Astrocyte of the cerebellum (primary cell): ENCODE data around the gene IL17RB.

ENCODE experiments used
- DNase-seq: peaks from one replicate; pipeline ENCODE4 v3.0.0-alpha.2; 2011; ENCODE audit warnings: low read depth
- H3K4me3 ChIP-seq: 2 replicates; pipeline ENCODE4 v1.5.1; 2011; ENCODE audit warnings: mild to moderate bottlenecking, low read depth, low read length, moderate library complexity
- in situ Hi-C: cut with HindIII; loops from 2 replicates; pipeline ENCODE4 v1.10.0; 2017; ENCODE audit warnings: low sequenced_read_pairs
- TF ChIP-seq, protein P1 (sequence below): IDR thresholded peaks from 2 replicates; pipeline ENCODE4 v1.5.1; 2012; ENCODE audit warnings: low read length, low read depth, moderate library complexity, mild to moderate bottlenecking; ENCODE audit errors: missing control alignments

IL17RB gene

DNA sequence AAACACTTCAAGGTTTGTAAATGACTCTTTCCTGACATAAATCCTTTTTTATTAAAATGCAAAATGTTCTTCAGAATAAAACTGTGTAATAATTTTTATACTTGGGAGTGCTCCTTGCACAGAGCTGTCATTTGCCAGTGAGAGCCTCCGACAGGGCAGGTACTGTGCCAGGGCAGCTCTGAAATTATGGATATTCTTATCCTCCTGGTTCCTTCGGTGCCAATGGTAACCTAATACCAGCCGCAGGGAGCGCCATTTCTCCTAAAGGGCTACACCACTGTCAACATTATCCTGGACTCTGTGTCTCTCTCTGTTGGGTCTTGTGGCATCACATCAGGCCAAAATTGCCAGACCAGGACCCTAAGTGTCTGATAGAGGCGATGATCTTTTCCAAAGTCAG is 33.1 kb upstream of the IL17RB start:
- no peak overlapping the region for H3K4me3 ChIP-seq
- no peak for DNase-seq
- TF ChIP-seq, protein P1, sequence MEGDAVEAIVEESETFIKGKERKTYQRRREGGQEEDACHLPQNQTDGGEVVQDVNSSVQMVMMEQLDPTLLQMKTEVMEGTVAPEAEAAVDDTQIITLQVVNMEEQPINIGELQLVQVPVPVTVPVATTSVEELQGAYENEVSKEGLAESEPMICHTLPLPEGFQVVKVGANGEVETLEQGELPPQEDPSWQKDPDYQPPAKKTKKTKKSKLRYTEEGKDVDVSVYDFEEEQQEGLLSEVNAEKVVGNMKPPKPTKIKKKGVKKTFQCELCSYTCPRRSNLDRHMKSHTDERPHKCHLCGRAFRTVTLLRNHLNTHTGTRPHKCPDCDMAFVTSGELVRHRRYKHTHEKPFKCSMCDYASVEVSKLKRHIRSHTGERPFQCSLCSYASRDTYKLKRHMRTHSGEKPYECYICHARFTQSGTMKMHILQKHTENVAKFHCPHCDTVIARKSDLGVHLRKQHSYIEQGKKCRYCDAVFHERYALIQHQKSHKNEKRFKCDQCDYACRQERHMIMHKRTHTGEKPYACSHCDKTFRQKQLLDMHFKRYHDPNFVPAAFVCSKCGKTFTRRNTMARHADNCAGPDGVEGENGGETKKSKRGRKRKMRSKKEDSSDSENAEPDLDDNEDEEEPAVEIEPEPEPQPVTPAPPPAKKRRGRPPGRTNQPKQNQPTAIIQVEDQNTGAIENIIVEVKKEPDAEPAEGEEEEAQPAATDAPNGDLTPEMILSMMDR = no peak
- in situ Hi-C loops = no loop called here

DNA sequence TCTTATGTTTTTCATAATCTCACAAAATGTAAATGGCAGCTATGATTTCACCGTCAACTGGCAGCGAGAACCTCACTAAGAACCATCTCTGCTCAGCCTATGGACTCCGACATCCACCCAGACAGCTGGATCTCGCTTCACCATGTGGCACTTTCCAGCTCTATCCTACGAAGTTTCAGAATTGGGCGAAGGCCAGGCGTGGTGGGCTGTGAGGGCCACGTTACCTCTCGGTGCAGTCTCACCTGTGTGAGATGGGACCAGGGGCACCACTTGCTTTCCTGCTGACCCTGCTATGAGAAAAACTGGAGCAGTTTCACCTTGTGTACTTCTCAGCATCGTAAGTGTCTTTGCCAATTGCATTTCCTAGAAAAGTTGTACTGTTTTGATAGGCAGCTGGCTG is 32.5 kb upstream of the IL17RB start:
- in situ Hi-C loops = no loop called here
- no peak for DNase-seq
- TF ChIP-seq, protein P1 = no peak
- no peak overlapping the region for H3K4me3 ChIP-seq

DNA sequence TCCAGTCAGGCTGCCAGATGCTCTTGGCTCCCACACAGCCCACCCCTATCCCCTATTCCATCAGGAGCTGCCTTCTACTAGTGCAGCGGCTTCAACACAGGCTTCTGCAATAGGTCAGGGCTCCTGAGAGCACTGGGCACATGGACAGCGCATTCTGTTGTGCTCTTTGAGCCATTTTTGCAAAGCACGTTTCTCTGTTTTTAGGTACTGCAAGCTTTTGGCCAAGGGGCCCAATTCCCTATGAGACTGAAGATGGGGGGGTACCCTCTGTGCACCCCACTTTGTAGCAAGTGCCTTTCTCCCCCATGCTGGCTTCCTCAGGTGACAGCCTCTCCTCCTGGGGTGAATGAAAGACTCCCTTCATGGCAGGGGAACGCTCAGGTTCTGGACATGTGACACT is 31.3 kb upstream of the IL17RB start:
- DNase-seq = no peak
- in situ Hi-C loops = no loop called here
- TF ChIP-seq, protein P1 = no peak
- H3K4me3 ChIP-seq = no peak overlapping the region

DNA sequence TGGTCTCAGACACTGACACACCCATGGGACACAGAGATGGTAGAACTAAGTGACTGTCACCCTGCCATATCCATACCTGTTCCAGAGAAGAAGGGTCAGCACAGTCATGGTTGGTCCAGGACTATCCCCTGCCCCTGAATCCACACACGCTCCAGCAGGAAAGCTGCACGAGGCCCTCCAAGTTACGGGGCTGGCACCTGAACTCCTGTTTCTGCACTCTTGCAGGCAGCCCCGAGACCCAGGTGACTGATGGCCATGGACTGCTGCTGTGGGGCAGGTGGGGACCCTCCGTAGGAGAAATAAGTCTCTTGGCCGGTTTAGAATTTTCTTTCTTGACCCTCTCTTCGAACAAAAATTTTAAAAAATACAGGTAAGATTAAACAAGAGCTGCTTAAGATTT is 30.7 kb upstream of the IL17RB start:
- TF ChIP-seq, protein P1 = no peak
- no peak for DNase-seq
- no peak overlapping the region for H3K4me3 ChIP-seq
- in situ Hi-C loops = no loop called here

DNA sequence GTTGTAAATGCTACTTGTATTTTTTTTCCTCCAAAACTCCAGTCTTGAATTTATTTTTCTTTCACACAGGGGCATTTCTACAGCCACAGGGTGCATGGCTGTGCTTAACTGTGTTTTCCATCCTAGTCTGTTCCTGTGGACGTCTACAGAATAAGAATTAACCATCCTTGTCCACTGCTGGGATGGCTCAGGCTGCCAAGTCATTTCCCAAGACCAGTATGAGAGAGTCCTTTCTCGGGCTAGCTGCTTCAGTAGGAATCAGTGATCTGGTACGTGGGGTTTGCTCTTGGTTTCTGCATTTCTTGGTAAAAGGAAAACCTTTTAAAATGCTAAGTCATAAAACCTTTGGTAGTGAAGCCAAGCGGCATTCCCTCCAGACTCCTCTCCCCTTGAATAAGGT is 29.9 kb upstream of the IL17RB start:
- no peak overlapping the region for H3K4me3 ChIP-seq
- TF ChIP-seq, protein P1 = no peak
- no peak for DNase-seq
- in situ Hi-C loops = no loop called here

DNA sequence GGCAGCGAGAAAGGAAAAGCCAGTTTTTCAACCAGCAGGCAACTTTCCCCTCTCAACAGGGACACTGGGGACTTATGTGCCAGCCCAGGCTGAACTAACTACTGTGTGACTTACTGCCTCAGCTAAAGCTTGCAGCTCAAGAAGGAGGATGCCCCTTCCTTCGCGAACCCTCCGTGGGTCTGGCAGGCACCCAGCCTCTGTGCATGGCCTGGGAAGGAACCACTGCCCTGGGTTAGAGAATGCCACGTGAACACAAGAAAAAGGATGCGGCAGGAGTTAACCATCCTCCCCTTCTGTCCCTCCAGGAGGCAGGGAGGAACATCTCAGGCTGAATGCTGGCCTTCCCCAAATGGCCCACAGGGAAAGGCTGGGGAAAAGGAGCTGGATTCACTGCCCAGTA is 29.2 kb upstream of the IL17RB start:
- no peak for DNase-seq
- TF ChIP-seq, protein P1 = no peak
- no peak overlapping the region for H3K4me3 ChIP-seq
- in situ Hi-C loops = no loop called here

DNA sequence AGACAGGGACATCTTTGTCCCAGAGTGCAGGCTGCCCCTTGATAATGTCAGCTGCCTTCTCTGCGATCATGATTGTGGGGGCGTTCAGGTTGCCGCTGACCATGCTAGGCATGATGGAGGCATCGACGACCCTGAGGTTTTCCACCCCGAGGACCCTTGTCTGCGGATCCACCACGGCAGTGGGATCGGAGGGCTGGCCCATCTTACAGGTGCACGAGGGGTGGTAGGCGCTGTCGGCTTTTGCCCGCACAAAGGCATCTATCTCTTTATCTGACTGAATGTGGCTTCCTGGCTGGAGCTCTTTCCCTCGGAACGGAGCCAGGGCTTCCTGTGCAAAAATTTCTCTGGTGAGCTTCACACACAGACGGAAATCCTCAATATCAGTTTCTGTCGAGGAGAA is 28.6 kb upstream of the IL17RB start:
- in situ Hi-C loops = no loop called here
- TF ChIP-seq, protein P1 = no peak
- no peak overlapping the region for H3K4me3 ChIP-seq
- DNase-seq = no peak
